Bone marrow (tissue), 2 donors: ENCODE data around the gene LEO1.
A peak's percentile ranks its signal among the peaks of the same experiment; 100 is the strongest.
"Not testable (repeated sequence)": the region's sequence is repeated elsewhere in the genome, so short reads cannot be mapped to it uniquely, and the experiment has no call there.

ENCODE experiments used
- DNase-seq, 2 donors: peaks; one replicate each; lab custom pipeline; 2025; lab: John Stamatoyannopoulos, UW

LEO1 gene

GRCh38 chr15:52003710-52004109 lies 32.1 kb upstream of the LEO1 start:
- no peak for DNase-seq

DNA sequence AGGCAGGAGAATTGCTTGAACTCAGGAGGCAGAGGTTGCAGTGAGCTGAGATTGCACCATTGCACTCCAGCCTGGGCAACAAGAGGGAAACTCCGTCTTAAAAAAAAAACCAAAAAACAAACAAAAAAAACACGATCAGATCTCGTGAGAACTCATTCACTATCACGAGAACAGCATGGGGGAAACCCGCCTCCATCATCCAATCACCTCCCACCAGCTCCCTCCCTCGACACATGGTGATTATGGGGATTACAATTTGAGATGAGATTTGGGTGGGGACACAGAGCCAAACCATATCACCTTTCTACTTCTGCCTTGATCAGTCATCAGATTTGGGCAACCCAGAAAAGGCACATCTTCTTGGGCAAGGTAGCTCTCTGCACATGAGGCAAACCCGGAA lies 31.5 kb upstream of the LEO1 start:
- DNase-seq, result not testable (repeated sequence)

- no peak for DNase-seq
Measured at GRCh38 chr15:52002351-52002750, 30.8 kb upstream of the LEO1 start.

DNA sequence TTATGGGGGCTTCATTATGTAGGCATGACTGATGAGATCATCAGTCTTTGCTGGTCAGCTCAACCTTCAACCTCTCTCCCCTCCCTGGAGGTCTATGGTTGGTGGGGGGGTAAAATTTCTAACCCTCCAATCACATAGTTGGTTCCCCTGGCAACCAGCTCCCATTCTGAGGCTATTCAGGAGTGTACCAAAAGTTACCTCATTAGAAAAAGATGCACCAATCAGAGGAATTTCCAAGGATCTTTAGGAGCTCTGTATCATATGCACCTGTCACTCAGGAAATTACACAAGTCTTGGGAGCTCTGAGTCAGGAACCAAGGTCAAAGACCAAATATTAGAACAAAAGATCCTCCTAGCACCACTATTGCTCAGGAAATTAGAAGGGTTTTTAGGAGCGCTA lies 21.4 kb upstream of the LEO1 start:
- DNase-seq, result no peak

- DNase-seq, result no peak
Measured at GRCh38 chr15:51991141-51991540, 19.6 kb upstream of the LEO1 start.

DNA sequence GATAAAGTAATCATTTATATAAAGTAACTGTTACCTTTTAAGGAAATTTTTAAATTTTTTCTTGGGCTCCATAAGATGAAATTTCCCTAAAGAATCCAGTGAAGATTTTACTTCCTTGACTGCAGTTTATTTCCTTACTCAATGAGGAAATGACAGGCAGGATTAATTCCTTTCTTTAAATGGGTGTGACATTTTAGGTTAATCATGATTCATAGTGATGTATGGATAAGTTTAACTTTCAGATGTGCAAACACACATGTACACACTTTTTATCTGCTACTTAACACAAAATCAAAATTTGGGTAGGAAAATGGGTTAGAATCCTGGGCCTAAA lies 11.2 kb upstream of the LEO1 start:
- DNase-seq, result no peak

DNA sequence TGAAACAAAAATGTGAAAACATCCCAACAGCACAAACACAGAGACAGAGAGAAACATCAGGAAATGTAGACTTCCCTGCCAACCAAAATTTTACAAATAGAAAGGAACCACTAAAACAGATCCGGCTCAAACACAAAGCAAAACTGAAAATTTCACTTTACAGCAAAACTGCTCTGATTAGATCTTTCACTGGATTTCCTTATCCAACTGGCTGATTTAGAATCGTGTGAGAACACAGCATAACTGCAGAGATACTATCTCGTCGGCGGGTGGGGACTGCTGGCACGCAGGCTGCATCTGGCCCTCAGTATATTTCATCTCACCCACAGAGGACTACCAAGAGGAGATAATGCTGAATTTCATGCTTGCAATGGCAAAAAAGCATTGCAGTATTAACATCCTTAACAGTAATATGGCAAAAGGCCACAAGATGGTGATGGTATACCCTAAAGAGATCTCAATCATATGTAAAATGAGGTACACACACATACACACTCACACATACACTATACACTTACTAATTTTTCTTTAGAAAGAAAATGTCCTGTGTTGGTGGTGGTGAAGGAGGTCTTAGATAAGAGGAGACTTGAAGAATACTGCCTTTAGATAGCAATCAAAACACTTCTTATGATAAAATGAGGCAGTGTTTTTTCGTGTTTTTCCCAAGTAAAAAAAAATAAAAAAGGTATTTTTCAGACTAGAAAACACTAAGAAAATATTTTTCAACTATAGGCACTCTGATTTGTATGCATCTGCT lies 10.6 kb upstream of the LEO1 start:
- peak; percentile 4 to 94 for DNase-seq

- no peak for DNase-seq
Measured at GRCh38 chr15:51973775-51974174, 2.2 kb upstream of the LEO1 start.

- no peak for DNase-seq
Measured at GRCh38 chr15:51973220-51973619, 1.6 kb upstream of the LEO1 start.

DNA sequence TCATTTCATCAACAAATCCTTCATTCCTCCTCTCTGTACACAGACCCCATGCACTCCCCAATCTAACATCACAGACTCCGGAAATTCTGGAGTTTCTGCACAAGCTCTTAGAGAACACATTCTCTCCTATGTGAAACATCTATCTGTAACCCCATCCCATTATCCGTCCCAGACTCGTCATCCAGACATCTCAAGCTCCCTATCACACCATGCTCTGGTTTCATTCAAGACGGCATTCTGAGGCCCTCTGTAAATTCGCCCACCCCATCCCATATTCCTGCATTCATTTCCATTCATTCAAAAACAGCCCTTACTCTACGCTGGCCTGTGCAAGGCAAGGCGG lies 575 bp downstream of the LEO1 start:
- DNase-seq, result no peak

- DNase-seq, result no peak
Measured at GRCh38 chr15:51970132-51970817, 1.3 kb downstream of the LEO1 start.

DNA sequence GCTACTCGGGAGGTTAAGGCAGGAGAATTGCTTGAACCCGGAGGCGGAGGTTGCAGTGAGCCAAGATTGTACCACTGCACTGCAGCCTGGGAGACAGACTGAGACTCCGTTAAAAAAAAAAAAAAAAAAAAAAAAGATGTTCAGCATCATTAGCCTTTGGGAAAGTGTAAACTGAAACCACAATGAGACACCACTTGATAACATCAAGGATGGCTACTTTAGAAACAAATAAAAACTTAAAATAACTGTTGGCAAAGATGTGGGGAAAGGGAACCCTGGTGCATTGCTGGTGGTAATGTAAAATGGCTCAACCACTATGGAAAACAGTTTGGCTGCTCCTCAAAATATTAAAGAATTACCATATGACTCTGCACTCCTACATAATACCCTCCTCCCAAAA lies 1.9 kb downstream of the LEO1 start:
- DNase-seq, result no peak

DNA sequence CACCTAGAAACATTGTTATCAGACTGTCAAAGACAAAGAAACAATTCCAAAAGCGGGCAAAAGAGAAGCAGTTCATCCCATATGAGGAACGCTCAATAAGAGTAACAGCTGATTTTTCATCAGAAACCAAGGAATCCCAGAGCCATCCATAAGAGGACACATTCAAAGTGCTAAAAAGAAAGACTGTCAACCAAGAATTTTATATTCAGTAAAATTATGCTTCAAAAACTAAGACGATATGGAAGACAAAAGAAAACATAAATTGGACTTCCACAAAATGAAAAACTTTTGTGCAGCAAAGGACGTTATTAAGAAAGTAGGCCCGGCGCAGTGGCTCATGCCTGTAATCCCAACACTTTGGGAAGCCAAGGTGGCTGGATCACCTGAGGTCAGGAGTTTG lies 4.0 kb downstream of the LEO1 start:
- no peak for DNase-seq

GRCh38 chr15:51966192-51966591 lies 5.4 kb downstream of the LEO1 start:
- DNase-seq, result no peak

DNA sequence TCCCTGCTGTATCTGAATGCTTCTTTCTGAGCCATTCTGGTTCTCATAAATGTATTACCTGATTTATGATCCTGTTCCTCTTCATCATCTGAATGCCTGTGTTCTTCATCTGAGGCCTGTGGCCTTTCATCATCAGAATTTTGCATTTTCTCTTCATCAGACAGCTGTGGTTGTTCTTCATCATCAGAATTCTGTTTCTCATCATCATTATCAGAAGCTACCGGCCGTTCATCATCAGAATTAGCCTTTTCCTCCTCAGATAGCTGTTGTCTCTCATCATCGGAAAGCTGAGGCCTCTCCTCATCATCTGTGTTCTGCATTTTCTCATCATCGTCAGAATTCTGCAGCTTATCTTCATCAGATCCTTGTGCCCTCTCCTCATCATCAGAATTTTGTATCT lies 5.9 kb downstream of the LEO1 start:
- DNase-seq, result no peak

GRCh38 chr15:51955504-51955903 lies 16.1 kb downstream of the LEO1 start:
- no peak for DNase-seq

DNA sequence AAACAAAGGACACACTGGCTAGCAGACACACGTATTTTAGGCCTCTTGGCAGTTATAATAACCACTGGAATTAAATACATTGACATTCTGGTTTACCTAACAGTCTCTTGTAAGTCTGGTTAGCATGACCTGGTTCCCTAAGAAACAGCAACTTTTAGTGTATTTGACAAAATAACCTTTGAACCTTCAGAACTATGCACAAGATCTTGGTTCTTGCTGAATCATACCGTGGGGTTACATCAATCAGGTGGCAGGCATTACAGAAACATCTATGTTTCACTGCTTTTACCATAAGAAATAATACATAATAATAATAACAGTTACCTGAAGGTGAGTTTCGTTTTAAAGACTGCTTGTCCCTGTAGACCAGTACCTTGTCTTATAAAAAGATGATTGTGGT lies 18.8 kb downstream of the LEO1 start:
- DNase-seq, result no peak

DNA sequence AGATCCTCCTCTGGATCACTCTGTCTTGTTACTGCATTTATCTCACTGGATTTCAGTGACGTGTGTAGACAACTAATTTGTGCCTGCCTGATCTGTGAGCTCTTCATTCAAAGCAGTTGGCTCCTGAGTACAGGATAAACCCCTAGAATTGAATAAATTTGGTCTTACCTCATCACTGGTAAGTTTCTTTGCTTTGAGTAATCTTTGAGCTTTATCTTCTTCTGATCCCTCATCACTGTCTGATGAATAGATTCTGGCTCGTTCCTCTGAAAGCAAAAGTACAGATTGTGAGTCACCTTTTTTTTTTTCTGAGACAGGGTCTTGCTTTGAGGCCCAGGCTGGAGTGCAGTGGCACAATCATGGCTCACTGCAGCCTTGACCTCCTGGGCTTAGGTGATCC lies 24.5 kb downstream of the LEO1 start:
- DNase-seq, result no peak

- DNase-seq, result no peak
Measured at GRCh38 chr15:51939216-51939615, 32.4 kb downstream of the LEO1 start.

DNA sequence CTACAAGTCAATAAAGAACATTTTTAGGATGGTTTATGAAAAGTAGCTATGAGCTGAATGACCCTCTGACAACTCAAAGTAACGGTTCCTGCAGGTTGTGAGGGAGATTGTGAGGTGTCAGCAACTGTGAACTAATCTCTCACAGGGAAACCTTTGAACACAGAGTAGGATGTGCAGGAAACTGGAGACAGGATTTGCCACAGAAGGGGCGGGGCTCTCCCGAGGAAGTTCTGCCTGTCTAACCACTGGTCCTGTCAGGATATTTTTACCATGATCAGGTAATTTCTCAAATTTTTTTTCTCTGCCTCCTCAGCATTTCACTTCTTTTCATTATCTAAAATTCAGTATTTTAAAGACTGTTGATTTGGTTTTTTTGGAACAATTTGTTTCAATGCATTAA lies 33.3 kb downstream of the LEO1 start:
- DNase-seq, result no peak

DNA sequence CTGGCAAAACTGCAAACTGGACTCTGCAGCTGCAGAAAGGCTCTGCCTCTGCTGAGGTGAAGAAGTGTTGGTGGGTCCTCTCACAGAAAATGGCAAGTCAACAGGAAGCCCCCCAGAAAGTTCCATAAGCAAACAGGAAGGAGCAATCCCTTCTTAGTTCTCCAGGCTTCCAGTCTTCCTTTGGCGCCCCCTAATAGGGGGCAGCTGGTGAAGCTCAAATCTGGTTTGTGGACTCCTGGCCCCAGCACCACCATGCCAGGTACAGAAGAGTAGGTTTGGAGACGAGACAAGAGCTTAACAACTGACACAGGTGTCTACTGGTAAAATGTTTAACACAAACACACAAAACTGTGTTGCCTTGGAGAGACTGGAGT lies 35.5 kb downstream of the LEO1 start:
- DNase-seq, result no peak

DNA sequence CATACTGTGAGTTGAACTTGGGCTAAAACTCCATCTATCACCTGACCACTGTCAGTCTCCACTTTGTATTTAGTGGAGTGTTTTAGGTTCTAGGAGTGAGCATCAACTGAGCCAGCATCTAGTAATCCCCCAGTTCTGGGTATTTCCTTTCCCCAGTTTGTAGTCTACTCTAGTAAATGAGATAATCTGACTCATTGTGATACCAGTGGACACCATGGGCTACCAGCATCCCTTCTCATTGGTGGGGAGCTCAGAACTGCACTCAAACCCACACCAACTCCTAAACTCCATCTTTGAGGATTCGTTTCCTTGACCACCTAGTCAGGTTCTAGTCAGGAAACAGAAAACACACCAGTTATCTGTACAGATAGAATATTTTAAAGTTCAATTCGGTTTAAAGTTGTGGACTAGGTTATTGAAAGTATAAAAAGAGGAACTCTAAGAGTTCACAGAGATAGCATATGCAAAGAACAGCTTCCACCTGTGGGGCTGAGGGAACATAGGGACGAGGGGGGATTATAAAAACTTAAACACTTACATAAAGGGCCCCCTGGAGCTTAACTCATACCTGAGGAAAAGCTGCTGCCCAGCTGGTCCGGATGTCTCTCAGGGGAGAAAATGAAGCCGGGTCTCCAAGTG lies 36.0 kb downstream of the LEO1 start:
- no peak for DNase-seq

DNA sequence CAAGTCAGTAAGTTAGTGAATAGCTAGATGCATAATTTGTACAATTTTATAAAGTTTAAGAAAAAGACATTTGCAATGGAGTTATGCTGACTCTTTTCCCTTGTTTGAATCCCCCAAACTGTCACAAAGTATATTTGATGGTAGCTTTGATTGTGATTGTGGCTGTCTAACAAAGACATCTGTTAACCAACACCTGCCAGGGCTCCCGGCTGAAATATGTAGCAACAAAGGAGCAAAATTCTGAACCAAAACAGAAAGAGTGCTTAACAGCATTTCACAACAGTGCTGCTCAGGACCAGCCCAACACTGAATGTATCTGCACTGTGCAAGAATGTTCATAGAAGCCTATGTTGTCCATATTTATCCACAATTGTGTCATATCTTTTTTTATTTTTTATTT lies 39.4 kb downstream of the LEO1 start:
- no peak for DNase-seq

- DNase-seq, result no peak
Measured at GRCh38 chr15:51931638-51932037, 39.9 kb downstream of the LEO1 start.
